Measurements from ENCODE around the gene CDC42EP3. TPM values are rescaled to one million over a fixed set of nuclear protein-coding genes. Genes with fewer than 3 reads are reported as not detected.

The CDC42EP3 gene
- total and polyA plus RNA-seq, 4 donors: 10.9 to 37.0 (median 22.8) TPM

GRCh38 chr2:37664231-37664643, 7.2 kb downstream of the CDC42EP3 start:
- H3K4me1 ChIP-seq (ENCODE audit: control insufficient read depth, insufficient read depth, low read length): no peaks in the 10 kb centered on the region
- no peaks in the 10 kb centered on the region for H3K36me3 ChIP-seq (ENCODE audit: control insufficient read depth, insufficient read depth, low read length)
- DNase-seq (ENCODE audit: low read depth in 4 of 6, low spot score in 6 of 6): no peak
- H3K4me3 ChIP-seq (ENCODE audit: low read depth, low read length): no peak overlapping the region
- no peaks in the 10 kb centered on the region for H3K27me3 ChIP-seq (ENCODE audit: control insufficient read depth, insufficient read depth, low read length)
- no peaks in the 10 kb centered on the region for H3K9me3 ChIP-seq (ENCODE audit: control insufficient read depth, insufficient read depth, low read length)
- WGBS (ENCODE audit: insufficient coverage): 92% methylated on average over 1 of the region's 2 CpGs
- no peak overlapping the region for H3K27ac ChIP-seq (ENCODE audit: low read depth, low read length)

GRCh38 chr2:37663390-37663789, 8.1 kb downstream of the CDC42EP3 start:
- no peaks in the 10 kb centered on the region for H3K4me1 ChIP-seq (ENCODE audit: control insufficient read depth, insufficient read depth, low read length)
- 89% methylated on average over 3 of the region's 7 CpGs for WGBS (ENCODE audit: insufficient coverage)
- H3K9me3 ChIP-seq (ENCODE audit: control insufficient read depth, insufficient read depth, low read length): no peaks in the 10 kb centered on the region
- H3K27ac ChIP-seq (ENCODE audit: low read depth, low read length): no peak overlapping the region
- no peak overlapping the region for H3K4me3 ChIP-seq (ENCODE audit: low read depth, low read length)
- no peaks in the 10 kb centered on the region for H3K27me3 ChIP-seq (ENCODE audit: control insufficient read depth, insufficient read depth, low read length)
- no peaks in the 10 kb centered on the region for H3K36me3 ChIP-seq (ENCODE audit: control insufficient read depth, insufficient read depth, low read length)
- no peak for DNase-seq (ENCODE audit: low read depth in 4 of 6, low spot score in 6 of 6)

GRCh38 chr2:37659723-37660122, 11.7 kb downstream of the CDC42EP3 start:
- H3K36me3 ChIP-seq (ENCODE audit: control insufficient read depth, insufficient read depth, low read length): no peaks in the 10 kb centered on the region
- no peaks in the 10 kb centered on the region for H3K9me3 ChIP-seq (ENCODE audit: control insufficient read depth, insufficient read depth, low read length)
- H3K4me1 ChIP-seq (ENCODE audit: control insufficient read depth, insufficient read depth, low read length): no peaks in the 10 kb centered on the region
- H3K27me3 ChIP-seq (ENCODE audit: control insufficient read depth, insufficient read depth, low read length): no peaks in the 10 kb centered on the region
- H3K27ac ChIP-seq (ENCODE audit: low read depth, low read length): no peak overlapping the region
- no peak overlapping the region for H3K4me3 ChIP-seq (ENCODE audit: low read depth, low read length)
- DNase-seq (ENCODE audit: low read depth in 4 of 6, low spot score in 6 of 6): no peak
- WGBS (ENCODE audit: insufficient coverage): 59% methylated on average over 4 of the region's 5 CpGs

- WGBS (ENCODE audit: insufficient coverage): 100% methylated on average over 1 of the region's 3 CpGs
- Histone ChIP-seq H3K27ac (ENCODE audit: low read depth, low read length) (no peak overlapping the region), H3K27me3 (ENCODE audit: control insufficient read depth, insufficient read depth, low read length) (no peaks in the 10 kb centered on the region), H3K9me3 (ENCODE audit: control insufficient read depth, insufficient read depth, low read length) (no peaks in the 10 kb centered on the region), H3K36me3 (ENCODE audit: control insufficient read depth, insufficient read depth, low read length) (no peaks in the 10 kb centered on the region), H3K4me1 (ENCODE audit: control insufficient read depth, insufficient read depth, low read length) (peaks cover 8% of the 10 kb centered on the region), H3K4me3 (ENCODE audit: low read depth, low read length) (no peak overlapping the region)
- no peak for DNase-seq (ENCODE audit: low read depth in 4 of 6, low spot score in 6 of 6)
Observed at GRCh38 chr2:37658682-37659081, 12.8 kb downstream of the CDC42EP3 start.

GRCh38 chr2:37657471-37657870, 14.0 kb downstream of the CDC42EP3 start:
- Histone ChIP-seq H3K27ac (ENCODE audit: low read depth, low read length) (no peak overlapping the region), H3K36me3 (ENCODE audit: control insufficient read depth, insufficient read depth, low read length) (no peaks in the 10 kb centered on the region), H3K9me3 (ENCODE audit: control insufficient read depth, insufficient read depth, low read length) (no peaks in the 10 kb centered on the region), H3K4me1 (ENCODE audit: control insufficient read depth, insufficient read depth, low read length) (peaks cover 8% of the 10 kb centered on the region), H3K27me3 (ENCODE audit: control insufficient read depth, insufficient read depth, low read length) (no peaks in the 10 kb centered on the region), H3K4me3 (ENCODE audit: low read depth, low read length) (no peak overlapping the region)
- no peak for DNase-seq (ENCODE audit: low read depth in 4 of 6, low spot score in 6 of 6)
- WGBS (ENCODE audit: insufficient coverage): no CpG with 5 or more reads among the region's 4 CpGs

GRCh38 chr2:37656512-37657423, 14.7 kb downstream of the CDC42EP3 start:
- Histone ChIP-seq H3K9me3 (ENCODE audit: control insufficient read depth, insufficient read depth, low read length) (no peaks in the 10 kb centered on the region), H3K36me3 (ENCODE audit: control insufficient read depth, insufficient read depth, low read length) (no peaks in the 10 kb centered on the region), H3K4me1 (ENCODE audit: control insufficient read depth, insufficient read depth, low read length) (peaks cover 8% of the 10 kb centered on the region), H3K27me3 (ENCODE audit: control insufficient read depth, insufficient read depth, low read length) (no peaks in the 10 kb centered on the region), H3K27ac (ENCODE audit: low read depth, low read length) (no peak overlapping the region), H3K4me3 (ENCODE audit: low read depth, low read length) (no peak overlapping the region)
- WGBS (ENCODE audit: insufficient coverage): 65% methylated on average over 5 of the region's 11 CpGs
- peak in 1 of 6 donors; percentile 35 for DNase-seq (ENCODE audit: low read depth in 4 of 6, low spot score in 6 of 6)

GRCh38 chr2:37654932-37655841, 16.3 kb downstream of the CDC42EP3 start:
- WGBS (ENCODE audit: insufficient coverage): 43% methylated on average over 2 of the region's 7 CpGs
- Histone ChIP-seq H3K9me3 (ENCODE audit: control insufficient read depth, insufficient read depth, low read length) (no peaks in the 10 kb centered on the region), H3K4me1 (ENCODE audit: control insufficient read depth, insufficient read depth, low read length) (peaks cover 8% of the 10 kb centered on the region), H3K36me3 (ENCODE audit: control insufficient read depth, insufficient read depth, low read length) (no peaks in the 10 kb centered on the region), H3K27ac (ENCODE audit: low read depth, low read length) (no peak overlapping the region), H3K27me3 (ENCODE audit: control insufficient read depth, insufficient read depth, low read length) (no peaks in the 10 kb centered on the region), H3K4me3 (ENCODE audit: low read depth, low read length) (no peak overlapping the region)
- DNase-seq (ENCODE audit: low read depth in 4 of 6, low spot score in 6 of 6): peak in 1 of 6 donors; percentile 49

- peaks cover 2% of the 10 kb centered on the region for H3K36me3 ChIP-seq (ENCODE audit: control insufficient read depth, insufficient read depth, low read length)
- 68% methylated on average over 6 of the region's 8 CpGs for WGBS (ENCODE audit: insufficient coverage)
- peaks cover 8% of the 10 kb centered on the region for H3K4me1 ChIP-seq (ENCODE audit: control insufficient read depth, insufficient read depth, low read length)
- H3K27me3 ChIP-seq (ENCODE audit: control insufficient read depth, insufficient read depth, low read length): no peaks in the 10 kb centered on the region
- H3K9me3 ChIP-seq (ENCODE audit: control insufficient read depth, insufficient read depth, low read length): no peaks in the 10 kb centered on the region
- no peak for DNase-seq (ENCODE audit: low read depth in 4 of 6, low spot score in 6 of 6)
- no peak overlapping the region for H3K27ac ChIP-seq (ENCODE audit: low read depth, low read length)
- no peak overlapping the region for H3K4me3 ChIP-seq (ENCODE audit: low read depth, low read length)
Observed at GRCh38 chr2:37654419-37654818, 17.0 kb downstream of the CDC42EP3 start.

GRCh38 chr2:37653805-37654378, 17.6 kb downstream of the CDC42EP3 start:
- no peak overlapping the region for H3K27ac ChIP-seq (ENCODE audit: low read depth, low read length)
- peaks cover 3% of the 10 kb centered on the region for H3K36me3 ChIP-seq (ENCODE audit: control insufficient read depth, insufficient read depth, low read length)
- H3K4me1 ChIP-seq (ENCODE audit: control insufficient read depth, insufficient read depth, low read length): peaks cover 8% of the 10 kb centered on the region
- no peak overlapping the region for H3K4me3 ChIP-seq (ENCODE audit: low read depth, low read length)
- DNase-seq (ENCODE audit: low read depth in 4 of 6, low spot score in 6 of 6): no peak
- 68% methylated on average over 10 of the region's 14 CpGs for WGBS (ENCODE audit: insufficient coverage)
- no peaks in the 10 kb centered on the region for H3K9me3 ChIP-seq (ENCODE audit: control insufficient read depth, insufficient read depth, low read length)
- no peaks in the 10 kb centered on the region for H3K27me3 ChIP-seq (ENCODE audit: control insufficient read depth, insufficient read depth, low read length)
